Upper lobe of right lung (tissue), 1 donor: ENCODE results near the gene RFNG. TPM values are rescaled to one million over a fixed set of nuclear protein-coding genes. Genes with fewer than 3 reads are reported as not detected.

Source experiments
- ATAC-seq: fragments of 200-7000 bp; cut with Tn5 transposase; one replicate; pipeline ENCODE4 v1.9.1; 2020; ENCODE audit warnings: mild to moderate bottlenecking, moderate library complexity
- DNase-seq: peaks from one replicate; pipeline ENCODE4 v3.0.0-alpha.2; 2020
- H3K27ac ChIP-seq: fragments of 200-600 bp; one replicate; pipeline ENCODE4 v1.8.0; 2022
- H3K27me3 ChIP-seq: fragments of 200-600 bp; one replicate; pipeline ENCODE4 v1.8.0; 2022; ENCODE audit warnings: mild to moderate bottlenecking
- H3K36me3 ChIP-seq: fragments of 200-600 bp; one replicate; pipeline ENCODE4 v1.8.0; 2022
- H3K4me1 ChIP-seq: fragments of 200-600 bp; one replicate; pipeline ENCODE4 v1.8.0; 2022
- H3K4me3 ChIP-seq: fragments of 200-600 bp; one replicate; pipeline ENCODE4 v1.8.0; 2022; ENCODE audit warnings: mild to moderate bottlenecking
- H3K9me3 ChIP-seq: fragments of 200-600 bp; one replicate; pipeline ENCODE4 v1.8.0; 2022
- CTCF ChIP-seq: fragments of 200-600 bp; IDR thresholded peaks from one replicate; pipeline ENCODE4 v1.8.0; 2022; ENCODE audit warnings: antibody characterized with exemption
- intact Hi-C: fragments of 100-400 bp; cut with DNase I; formaldehyde crosslinking; loops from one replicate; pipeline ENCODE4 v1.11.0; 2022
- total RNA-seq: library from RNA; stranded (reverse); fragmentation: NEBNext Ultra II Directional; extraction: Animal tissue kit (Norgen Biotek cat#: 25700); gene quantifications from one replicate; pipeline ENCODE4 v1.2.1, GENCODE V29; 2021
- donor health status: DM: no; HTN: yes; CAD: no; lungs with severe emphysema.

Gene RFNG
- total RNA-seq, 1 donor from 2014 or later, result 38.5 TPM

- Histone ChIP-seq H3K36me3 (no peaks in the 10 kb centered on the region), H3K27ac (no peak overlapping the region), H3K4me3 (no peak overlapping the region), H3K4me1 (peaks cover 3% of the 10 kb centered on the region), H3K9me3 (no peaks in the 10 kb centered on the region), H3K27me3 (no peaks in the 10 kb centered on the region)
- TF ChIP-seq CTCF, result no peak
- intact Hi-C loops, result no loop called here
- no peak for DNase-seq
- ATAC-seq, result no peak
Observed at GRCh38 chr17:82009413-82009812, 42.2 kb downstream of the RFNG start.

- Histone ChIP-seq H3K4me1 (peaks cover 3% of the 10 kb centered on the region), H3K4me3 (no peak overlapping the region), H3K9me3 (no peaks in the 10 kb centered on the region), H3K27me3 (no peaks in the 10 kb centered on the region), H3K27ac (no peak overlapping the region), H3K36me3 (no peaks in the 10 kb centered on the region)
- TF ChIP-seq CTCF, result no peak
- intact Hi-C loops, result no loop called here
- DNase-seq (no peak), ATAC-seq (no peak)
Observed at GRCh38 chr17:82008941-82009405, 42.6 kb downstream of the RFNG start.

GRCh38 chr17:82008258-82008940 lies 43.2 kb downstream of the RFNG start:
- Histone ChIP-seq H3K27me3 (no peaks in the 10 kb centered on the region), H3K9me3 (no peaks in the 10 kb centered on the region), H3K4me1 (peaks cover 3% of the 10 kb centered on the region), H3K4me3 (no peak overlapping the region), H3K36me3 (no peaks in the 10 kb centered on the region), H3K27ac (no peak overlapping the region)
- no peak for DNase-seq
- TF ChIP-seq CTCF, result no peak
- intact Hi-C loops, result no loop called here
- ATAC-seq, result no peak

- no peak for TF ChIP-seq CTCF
- no peak overlapping the region for H3K4me3 ChIP-seq
- ATAC-seq, result no peak
- H3K4me1 ChIP-seq, result peaks cover 3% of the 10 kb centered on the region
- DNase-seq, result no peak
- no peaks in the 10 kb centered on the region for H3K36me3 ChIP-seq
- no peaks in the 10 kb centered on the region for H3K27me3 ChIP-seq
- H3K27ac ChIP-seq, result no peak overlapping the region
- no peaks in the 10 kb centered on the region for H3K9me3 ChIP-seq
- intact Hi-C loops, result no loop called here
Observed at GRCh38 chr17:82007495-82008257, 43.9 kb downstream of the RFNG start.

- Histone ChIP-seq H3K36me3 (no peaks in the 10 kb centered on the region), H3K9me3 (no peaks in the 10 kb centered on the region), H3K4me3 (no peak overlapping the region), H3K4me1 (no peaks in the 10 kb centered on the region), H3K27ac (no peak overlapping the region), H3K27me3 (no peaks in the 10 kb centered on the region)
- no peak for DNase-seq
- intact Hi-C loops, result no loop called here
- TF ChIP-seq CTCF, result no peak
- no peak for ATAC-seq
Observed at GRCh38 chr17:82007228-82007494, 44.5 kb downstream of the RFNG start.
